HG03039 (cell line): Measurements from ENCODE around the gene SYT15.
"Not testable (repeated sequence)": the region's sequence is repeated elsewhere in the genome, so short reads cannot be mapped to it uniquely, and the experiment has no call there.

Experiments
- ATAC-seq: cut with Tn5 transposase; IDR thresholded peaks from one replicate; pipeline ENCODE4 v1.9.1; 2021; ENCODE audit warnings: mild to moderate bottlenecking, moderate library complexity; ENCODE audit not compliant: unreplicated experiment

Gene SYT15

GRCh38 chr10:46578474-46579178 lies at the start of gene SYT15:
SYT15 (plus strand) TSS chr10:46579128; CDS start chr10:46579169, 41 bp downstream.
- ATAC-seq = not testable (repeated sequence)

DNA sequence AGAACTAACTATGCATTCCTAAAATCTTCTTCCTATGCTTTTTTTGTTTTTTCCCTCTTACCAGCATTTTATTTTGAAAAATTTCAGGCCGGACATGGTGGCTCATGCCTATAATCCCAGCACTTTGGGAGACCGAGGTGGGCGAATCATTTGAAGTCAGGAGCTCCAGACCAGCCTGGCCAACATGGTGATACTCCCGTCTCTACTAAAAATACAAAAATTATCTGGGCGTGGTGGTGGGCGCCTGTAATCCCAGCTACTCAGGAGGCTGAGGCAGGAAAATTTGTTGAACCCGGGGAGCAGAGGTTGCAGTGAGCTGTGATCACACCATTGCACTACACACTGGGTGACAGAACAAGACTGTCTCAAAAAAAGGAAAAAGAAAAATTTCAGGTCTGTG lies 49.2 kb upstream of the SYT15 start:
- ATAC-seq = not testable (repeated sequence)

DNA sequence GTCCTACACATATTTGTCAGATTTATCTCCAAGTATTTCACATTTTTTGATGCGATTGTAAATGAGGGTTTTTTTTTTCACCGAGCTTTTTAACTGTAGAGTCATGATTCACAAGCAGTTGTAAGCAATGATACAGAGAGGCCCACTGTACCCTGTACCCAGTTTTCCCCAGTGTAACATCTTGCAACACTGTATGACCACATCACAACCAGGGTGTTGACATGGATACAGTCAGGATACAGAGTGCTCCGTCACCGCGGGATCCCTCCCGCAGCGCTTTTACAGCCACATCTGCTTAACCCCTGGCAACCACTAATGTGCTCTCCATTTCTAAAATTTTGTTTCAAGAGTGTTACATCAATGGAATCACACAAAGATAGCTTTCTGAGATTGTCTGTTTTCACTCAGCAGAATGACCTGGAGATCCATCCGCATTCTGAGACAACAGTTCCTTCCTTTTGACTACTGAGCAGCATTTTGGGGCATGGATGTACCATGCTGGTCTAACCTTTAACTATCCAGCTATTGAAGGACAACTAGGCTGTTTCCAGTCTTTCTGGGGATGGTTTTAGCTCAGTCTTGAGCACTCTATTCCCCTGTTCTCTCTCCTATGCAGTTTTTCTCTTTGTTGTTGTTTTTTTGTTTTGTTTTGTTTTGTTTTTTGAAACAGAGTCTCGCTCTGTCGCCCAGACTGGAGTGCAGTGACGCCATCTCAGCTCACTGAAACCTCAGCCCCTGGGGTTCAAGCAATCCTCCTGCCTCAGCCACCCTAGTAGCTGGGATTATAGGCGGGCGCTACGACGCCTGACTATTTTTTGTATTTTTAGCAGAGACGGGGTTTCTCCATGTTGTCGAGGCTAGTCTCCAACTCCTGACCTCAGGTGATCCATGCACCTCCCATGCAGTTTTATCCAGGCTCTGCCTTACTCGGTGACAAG lies 48.4 kb upstream of the SYT15 start:
- no peak for ATAC-seq

DNA sequence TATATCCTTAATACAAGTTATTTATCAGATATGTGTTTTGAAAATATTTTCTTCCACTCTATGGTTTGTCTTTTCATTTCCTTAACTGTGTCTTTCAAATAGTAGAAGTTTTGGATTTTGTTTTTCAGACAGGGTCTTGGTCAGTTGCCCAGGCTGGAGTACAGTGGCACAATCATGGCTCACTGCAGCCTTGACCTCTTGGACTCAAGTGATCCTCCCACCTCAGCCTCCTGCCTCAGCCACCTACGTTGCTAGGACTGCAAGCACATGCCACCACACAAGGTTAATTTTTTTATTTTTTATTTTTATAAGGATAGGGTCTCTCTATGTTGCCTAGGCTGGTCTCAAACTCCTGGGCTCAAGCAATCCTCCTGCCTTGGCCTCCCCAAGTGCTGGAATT lies 46.7 kb upstream of the SYT15 start:
- not testable (repeated sequence) for ATAC-seq

DNA sequence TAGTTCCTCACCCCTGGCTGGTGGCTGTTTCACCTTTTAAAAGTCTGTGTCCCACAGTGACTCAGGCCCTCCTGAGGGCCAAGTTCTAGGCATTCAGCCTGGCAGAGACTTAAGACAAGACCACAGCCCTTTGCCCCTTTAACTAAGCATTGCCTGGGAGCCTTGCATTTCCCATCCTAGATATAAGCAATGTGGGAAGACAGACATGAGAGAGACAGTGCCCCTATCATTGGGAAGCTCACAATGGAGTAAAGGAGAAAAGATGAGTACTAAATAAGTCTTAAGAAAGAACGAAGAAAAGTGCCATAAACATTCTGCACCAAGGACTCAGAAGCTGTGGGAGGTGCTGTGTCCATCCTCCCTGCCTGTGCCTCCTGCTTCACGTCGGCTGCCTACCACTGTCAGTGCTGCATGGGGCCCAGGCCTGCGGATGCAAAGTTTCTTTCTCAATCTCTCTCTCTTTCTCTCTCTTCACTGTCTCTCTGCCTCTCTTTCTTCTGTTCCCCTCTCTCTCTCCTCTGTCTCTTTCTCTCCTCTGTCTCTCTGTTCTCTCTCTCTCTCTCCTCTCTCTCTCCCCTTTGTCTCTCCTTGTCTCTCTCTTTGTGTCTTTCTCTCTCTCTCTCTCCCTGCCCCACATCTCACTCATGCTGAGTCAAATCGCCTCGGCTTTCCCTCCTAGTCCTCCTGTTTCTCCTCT lies 44.0 kb upstream of the SYT15 start:
- no peak for ATAC-seq

GRCh38 chr10:46536171-46536570 lies 42.8 kb upstream of the SYT15 start:
- ATAC-seq = no peak

DNA sequence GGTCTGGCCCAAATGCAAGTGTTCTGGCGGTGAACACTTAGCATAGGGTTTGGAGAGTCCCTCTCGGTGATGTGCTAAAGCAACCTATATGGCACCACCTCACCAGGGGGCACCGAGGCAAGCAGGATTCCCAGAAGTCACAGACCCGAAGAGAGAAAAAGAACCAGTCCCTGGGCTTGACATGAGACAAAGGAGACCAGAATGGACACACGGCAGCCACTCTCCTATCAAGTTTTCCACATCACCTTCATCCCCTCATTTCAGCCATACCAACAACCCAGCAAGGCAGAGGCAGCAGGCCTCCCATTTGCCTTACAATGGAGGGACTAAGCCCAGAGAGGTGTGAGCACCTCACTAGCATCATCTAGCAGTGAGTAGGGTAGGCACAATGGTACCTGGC lies 42.1 kb upstream of the SYT15 start:
- no peak for ATAC-seq

GRCh38 chr10:46537309-46537708 lies 41.6 kb upstream of the SYT15 start:
- no peak for ATAC-seq

- no peak for ATAC-seq
These were observed 40.8 kb upstream of the SYT15 start for GRCh38 chr10:46538155-46538554.

- no peak for ATAC-seq
These were observed 40.1 kb upstream of the SYT15 start for GRCh38 chr10:46538717-46539426.

- ATAC-seq = no peak
These were observed 39.1 kb upstream of the SYT15 start for GRCh38 chr10:46539596-46540411.

GRCh38 chr10:46540412-46541016 lies 38.4 kb upstream of the SYT15 start:
- no peak for ATAC-seq

DNA sequence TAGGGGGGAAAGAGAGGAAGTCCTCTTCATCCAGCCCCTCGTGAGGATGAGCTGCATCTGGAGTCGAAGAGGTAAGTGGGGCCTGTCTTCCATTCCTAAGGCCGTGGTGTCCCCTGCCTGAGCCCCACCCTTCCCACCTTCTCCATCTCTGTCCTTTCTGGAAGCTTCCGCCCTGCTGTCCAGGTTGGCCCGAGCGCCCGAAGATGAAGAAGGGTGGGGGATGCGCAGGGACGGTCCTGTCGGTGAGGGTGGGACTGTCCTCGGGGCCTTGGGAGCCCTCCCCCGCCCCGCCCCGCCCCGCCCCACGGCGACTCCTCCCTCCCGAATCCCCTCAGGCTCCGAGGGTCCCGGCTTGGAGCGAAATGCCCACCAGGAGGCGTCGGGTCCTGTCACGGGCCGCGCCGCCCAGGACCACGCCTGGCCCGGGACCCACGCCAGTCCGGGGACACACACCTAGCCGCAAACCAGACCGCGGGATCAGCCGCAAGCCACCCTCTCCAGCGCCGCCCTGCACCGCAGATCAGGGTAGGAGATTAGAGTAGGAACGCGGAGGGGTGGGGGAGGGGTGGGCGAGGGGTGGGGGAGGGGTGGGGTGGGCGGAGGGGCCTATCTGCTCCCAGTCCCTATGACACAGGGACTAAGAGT lies 37.8 kb upstream of the SYT15 start:
- no peak for ATAC-seq

DNA sequence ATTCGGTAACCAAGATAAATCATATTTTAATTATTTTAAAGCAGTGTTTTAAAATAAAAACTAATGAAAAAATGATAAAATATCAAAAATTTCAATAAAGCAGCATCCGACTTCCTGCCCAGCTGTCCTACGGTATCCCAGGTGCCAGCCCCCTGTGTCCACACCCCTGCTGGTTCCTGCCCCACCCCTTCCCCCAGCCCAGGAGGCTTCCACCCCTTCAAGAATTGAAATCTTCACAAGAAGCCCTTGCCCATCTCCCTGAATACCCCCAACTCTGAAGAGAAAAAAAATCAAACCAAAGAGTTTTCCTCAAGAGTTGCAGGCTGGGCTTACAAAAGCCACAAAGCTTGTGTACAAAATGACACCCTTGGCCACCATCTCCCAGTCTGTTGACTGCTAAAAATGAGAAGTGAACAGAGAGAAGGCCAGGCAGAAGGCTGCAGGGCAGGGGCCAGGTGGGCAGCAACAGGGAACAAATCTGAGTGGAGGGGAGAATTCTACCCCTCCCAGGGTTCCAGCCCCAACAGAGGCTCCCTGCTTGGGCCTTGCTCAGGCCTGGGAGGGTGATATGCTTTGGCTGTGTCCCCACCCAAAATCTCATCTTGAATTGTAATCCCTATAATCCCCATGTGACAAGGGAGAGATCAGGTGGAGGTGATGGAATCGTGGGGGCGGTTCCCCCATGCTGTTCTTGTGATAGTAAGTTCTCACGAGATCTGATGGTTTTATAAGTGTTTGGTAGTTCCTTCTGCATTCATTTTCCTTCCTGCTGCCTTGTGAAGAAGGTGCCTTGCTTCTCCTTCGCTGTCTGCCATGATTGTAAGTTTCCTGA lies 37.0 kb upstream of the SYT15 start:
- ATAC-seq = no peak

- ATAC-seq = no peak
These were observed 36.1 kb upstream of the SYT15 start for GRCh38 chr10:46542567-46543465.

DNA sequence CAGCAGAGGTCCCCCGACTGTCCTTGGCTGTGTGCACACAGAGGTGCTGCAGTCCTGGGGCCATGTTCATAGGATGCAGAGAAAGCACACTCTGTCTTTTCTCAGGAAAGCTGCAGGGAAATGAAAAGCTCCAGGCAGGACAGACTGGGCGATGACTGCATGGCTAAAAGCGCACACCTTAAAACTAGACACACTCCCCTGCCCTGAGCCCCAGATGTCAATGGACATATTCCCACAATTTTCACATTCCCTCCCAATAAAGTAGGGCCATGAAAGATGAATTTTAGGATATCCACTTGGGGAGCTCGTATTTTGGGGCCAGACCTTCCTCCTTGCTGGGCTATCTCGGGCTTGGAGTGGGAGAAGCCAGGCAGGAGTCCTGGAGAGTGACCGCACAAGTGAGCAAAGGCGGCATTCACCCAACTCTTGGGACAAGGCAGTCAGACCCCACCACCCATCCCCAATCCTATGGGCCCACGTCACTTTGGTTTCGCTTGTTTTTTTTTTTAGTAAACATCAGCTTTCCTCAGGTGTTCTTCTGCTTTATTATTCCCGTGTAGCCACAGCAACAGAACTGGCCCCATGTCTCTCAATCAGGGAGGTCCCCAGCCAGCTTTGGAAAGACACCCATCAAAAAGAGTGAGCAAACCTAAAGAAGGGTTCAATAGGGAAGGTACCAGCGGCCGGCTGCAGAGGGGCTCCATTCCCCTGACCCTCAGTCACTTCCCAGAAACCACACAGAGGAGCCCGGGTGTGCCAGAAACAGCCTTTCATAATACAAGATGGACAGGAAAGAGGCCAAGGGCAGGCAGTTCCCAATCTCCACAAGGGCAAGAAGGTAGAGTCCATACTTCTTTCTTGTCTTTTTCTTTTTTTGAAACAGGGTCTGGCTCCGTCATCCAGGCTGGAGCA lies 35.2 kb upstream of the SYT15 start:
- ATAC-seq = no peak
